OCI-LY1 (cell line): ENCODE results near the gene SPANXD.
"Not testable (repeated sequence)": the region's sequence is repeated elsewhere in the genome, so short reads cannot be mapped to it uniquely, and the experiment has no call there.

Source experiments
- EZH2 ChIP-seq: fragments of 200-600 bp; sonication (generic), shearing (Covaris generic); IDR thresholded peaks from 2 replicates; pipeline ENCODE4 v1.8.0; 2017; ENCODE audit warnings: borderline replicate concordance, mixed run types, mild to moderate bottlenecking, antibody characterized with exemption, low read length, moderate library complexity, mixed read lengths
- TF ChIP-seq, protein P1 (sequence below): fragments of 200-600 bp; sonication (generic), shearing (Covaris generic); IDR thresholded peaks from 2 replicates; pipeline ENCODE4 v1.5.1; 2017; ENCODE audit warnings: mild to moderate bottlenecking, antibody characterized with exemption, low read length, moderate library complexity, mixed read lengths

DNA sequence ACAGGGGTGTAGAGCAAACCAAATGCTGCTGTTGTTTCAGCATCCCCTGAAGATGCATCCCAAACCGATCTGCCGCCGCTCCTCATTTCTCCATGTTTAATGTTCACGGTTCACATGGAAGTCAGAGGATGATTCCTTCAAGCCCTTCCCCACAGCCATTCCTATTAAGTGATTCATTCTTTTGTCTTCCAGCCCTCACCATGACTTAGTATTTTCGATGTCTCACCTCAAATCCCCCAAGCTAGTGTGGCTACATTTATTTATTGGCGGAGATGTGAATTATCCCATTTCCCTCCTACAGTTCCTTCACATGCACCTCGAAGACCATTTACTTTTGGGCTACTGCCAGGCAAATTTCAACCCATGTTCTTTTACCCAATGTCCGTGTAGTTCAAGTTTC, at the start of gene SPANXD:
- TF ChIP-seq, protein P1, sequence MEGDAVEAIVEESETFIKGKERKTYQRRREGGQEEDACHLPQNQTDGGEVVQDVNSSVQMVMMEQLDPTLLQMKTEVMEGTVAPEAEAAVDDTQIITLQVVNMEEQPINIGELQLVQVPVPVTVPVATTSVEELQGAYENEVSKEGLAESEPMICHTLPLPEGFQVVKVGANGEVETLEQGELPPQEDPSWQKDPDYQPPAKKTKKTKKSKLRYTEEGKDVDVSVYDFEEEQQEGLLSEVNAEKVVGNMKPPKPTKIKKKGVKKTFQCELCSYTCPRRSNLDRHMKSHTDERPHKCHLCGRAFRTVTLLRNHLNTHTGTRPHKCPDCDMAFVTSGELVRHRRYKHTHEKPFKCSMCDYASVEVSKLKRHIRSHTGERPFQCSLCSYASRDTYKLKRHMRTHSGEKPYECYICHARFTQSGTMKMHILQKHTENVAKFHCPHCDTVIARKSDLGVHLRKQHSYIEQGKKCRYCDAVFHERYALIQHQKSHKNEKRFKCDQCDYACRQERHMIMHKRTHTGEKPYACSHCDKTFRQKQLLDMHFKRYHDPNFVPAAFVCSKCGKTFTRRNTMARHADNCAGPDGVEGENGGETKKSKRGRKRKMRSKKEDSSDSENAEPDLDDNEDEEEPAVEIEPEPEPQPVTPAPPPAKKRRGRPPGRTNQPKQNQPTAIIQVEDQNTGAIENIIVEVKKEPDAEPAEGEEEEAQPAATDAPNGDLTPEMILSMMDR: not testable (repeated sequence)
- TF ChIP-seq EZH2: not testable (repeated sequence)
